HAP-1 (cell line): ENCODE measurements around the gene GIPC1.
A peak's percentile ranks its signal among the peaks of the same experiment; 100 is the strongest.
"Not testable (repeated sequence)": the region's sequence is repeated elsewhere in the genome, so short reads cannot be mapped to it uniquely, and the experiment has no call there.

Experiments
- DNase-seq, 2 experiments: peaks; one replicate each; pipeline ENCODE4 v3.0.0-alpha.2; 2016 to 2020; ENCODE audit warnings: low spot score in 2 of 2
- H3K27me3 ChIP-seq: fragments of 250-450 bp; sonication (Bioruptor Pico); 2 replicates; pipeline ENCODE4 v1.5.1; 2020; ENCODE audit warnings: low read depth, mild to moderate bottlenecking, moderate library complexity
- H3K36me3 ChIP-seq: fragments of 250-450 bp; sonication (Bioruptor Pico); replicated peaks from 2 replicates; pipeline ENCODE4 v1.5.1; 2020; ENCODE audit warnings: mild to moderate bottlenecking
- H3K4me1 ChIP-seq: fragments of 250-450 bp; sonication (Bioruptor Pico); 2 replicates; pipeline ENCODE4 v1.5.1; 2020; ENCODE audit warnings: mild to moderate bottlenecking
- H3K4me3 ChIP-seq: fragments of 250-450 bp; sonication (Bioruptor Pico); 2 replicates; pipeline ENCODE4 v1.5.1; 2020; ENCODE audit warnings: mild to moderate bottlenecking, moderate library complexity
- H3K9me3 ChIP-seq: fragments of 250-450 bp; sonication (Bioruptor Pico); 2 replicates; pipeline ENCODE4 v1.5.1; 2020; ENCODE audit warnings: mild to moderate bottlenecking, moderate library complexity
- in situ Hi-C: fragments of 300-500 bp; cut with MboI; formaldehyde crosslinking; loops from 3 replicates; pipeline ENCODE4 v1.14.3; 2020; ENCODE audit warnings: low sequenced_read_pairs, inconsistent platforms, mixed read lengths

GIPC1 gene

DNA sequence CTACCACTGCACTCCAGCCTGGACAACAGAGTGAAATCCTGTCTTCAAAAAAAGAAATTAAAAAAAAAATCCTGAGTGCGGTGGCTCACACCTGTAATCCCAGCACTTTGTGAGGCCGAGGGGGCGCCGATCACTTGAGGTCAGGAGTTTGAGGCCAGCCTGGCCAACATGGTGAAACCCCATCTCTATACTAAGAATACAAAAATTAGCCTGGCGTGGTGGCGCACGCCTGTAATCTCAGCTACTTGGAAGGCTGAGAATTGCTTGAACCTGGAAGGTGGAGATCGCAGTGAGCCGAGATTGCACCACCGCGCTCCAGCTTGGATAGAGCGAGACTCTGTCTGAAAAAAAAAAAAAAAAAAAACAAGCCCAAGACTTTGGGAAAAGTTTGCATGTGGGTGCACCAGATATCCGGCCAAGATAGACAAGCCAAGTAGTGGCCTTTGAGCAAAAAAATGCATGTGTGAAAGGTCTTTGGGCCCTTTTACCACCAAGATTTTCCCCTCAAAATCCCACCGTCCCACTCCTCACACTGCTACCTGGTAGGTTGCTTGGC is 16.6 kb upstream of the GIPC1 start:
- in situ Hi-C loops, result no loop called here
- Histone ChIP-seq H3K36me3 (peaks cover 28% of the 10 kb centered on the region), H3K4me3 (no peak overlapping the region), H3K9me3 (no peaks in the 10 kb centered on the region), H3K27me3 (no peaks in the 10 kb centered on the region), H3K4me1 (peaks cover 14% of the 10 kb centered on the region)
- DNase-seq, result no peak

- H3K9me3 ChIP-seq, result no peaks in the 10 kb centered on the region
- DNase-seq, result no peak
- no peak overlapping the region for H3K4me3 ChIP-seq
- peaks cover 11% of the 10 kb centered on the region for H3K4me1 ChIP-seq
- peaks cover 20% of the 10 kb centered on the region for H3K36me3 ChIP-seq
- no peaks in the 10 kb centered on the region for H3K27me3 ChIP-seq
- in situ Hi-C loops, result no loop called here
These were observed 15.3 kb upstream of the GIPC1 start for GRCh38 chr19:14511229-14511593.

- peaks cover 12% of the 10 kb centered on the region for H3K4me1 ChIP-seq
- peaks cover 14% of the 10 kb centered on the region for H3K36me3 ChIP-seq
- peak in 1 of 2 experiments; percentile 24 for DNase-seq
- no peak overlapping the region for H3K4me3 ChIP-seq
- no peaks in the 10 kb centered on the region for H3K9me3 ChIP-seq
- in situ Hi-C loops, result no loop called here
- H3K27me3 ChIP-seq, result no peaks in the 10 kb centered on the region
These were observed 14.6 kb upstream of the GIPC1 start for GRCh38 chr19:14510311-14511228.

DNA sequence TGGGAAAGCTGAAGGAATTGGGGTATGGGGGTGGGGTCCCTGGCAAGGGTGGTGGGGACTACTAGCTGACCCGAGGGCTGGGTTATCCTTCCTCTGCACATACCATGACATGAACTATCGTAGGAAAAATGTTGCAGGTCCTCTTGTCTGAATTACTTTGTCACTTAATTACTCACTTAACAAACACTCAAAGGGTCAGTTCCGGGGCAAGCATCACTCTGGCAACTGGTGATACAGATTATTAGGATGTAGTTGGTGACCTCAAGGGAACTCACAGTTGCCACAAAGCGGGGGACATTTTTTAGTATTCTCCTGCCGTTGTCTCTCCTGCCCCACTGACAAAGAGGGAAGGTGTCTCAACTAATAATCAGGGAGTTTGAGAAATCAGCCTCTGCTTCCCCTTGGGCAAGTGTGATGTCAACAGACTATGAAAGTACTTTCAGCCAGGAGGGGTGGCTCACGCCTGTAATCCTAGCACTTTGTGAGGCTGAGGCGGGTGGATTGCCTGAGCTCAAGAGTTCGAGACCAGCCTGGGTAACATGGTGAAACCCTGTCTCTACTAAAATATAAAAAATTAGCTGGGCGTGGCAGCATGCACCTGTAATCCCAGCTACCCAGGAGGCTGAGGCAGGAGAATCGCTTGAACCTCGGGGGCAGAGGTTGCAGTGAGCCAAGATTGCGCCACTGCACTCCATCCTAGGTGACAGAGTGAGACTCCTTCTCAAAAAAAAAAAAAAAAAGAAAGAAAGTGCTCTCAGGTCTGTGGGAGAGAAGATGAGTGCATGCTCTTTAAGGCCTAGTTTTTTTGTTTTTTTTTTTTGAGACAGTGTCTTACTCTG is 12.0 kb upstream of the GIPC1 start:
- in situ Hi-C loops, result no loop called here
- H3K4me1 ChIP-seq, result peaks cover 11% of the 10 kb centered on the region

DNA sequence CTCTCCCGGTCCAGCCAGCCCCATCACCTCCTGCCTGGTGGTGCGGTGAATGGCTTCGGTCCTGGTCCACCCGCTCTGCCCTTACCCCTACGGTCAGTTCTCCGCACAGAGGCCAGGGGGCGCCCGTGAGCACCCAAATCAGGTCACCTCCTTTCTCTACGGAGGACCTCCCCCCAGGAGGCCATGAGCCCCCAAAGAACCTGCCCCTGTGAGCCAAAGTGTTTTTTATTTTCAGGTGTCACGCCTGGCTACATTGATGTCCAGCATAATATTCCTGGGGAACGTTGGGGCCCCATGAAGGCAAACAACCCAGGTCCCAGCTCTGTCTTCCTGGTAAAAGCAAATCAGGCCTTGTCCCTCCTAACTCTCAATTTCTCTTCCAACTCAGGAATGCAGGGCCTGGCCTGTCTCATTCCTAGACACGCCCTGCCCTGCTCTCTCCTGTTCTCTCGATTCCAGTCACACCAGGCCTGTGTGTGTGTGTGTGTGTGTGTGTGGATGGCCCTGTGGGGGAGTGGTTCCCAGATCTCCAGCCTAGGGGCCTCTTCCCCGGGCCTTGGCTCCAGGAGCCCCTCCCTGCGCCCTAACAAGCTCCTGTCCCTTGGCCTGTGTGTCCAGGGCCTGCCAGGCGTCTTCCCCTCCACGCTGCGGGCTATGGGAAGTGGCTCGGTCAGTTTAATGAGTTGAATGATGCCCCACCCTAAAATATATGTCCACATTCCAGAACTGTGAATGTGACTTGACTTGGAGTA is 9.7 kb upstream of the GIPC1 start:
- Histone ChIP-seq H3K36me3 (no peaks in the 10 kb centered on the region), H3K9me3 (no peaks in the 10 kb centered on the region), H3K27me3 (no peaks in the 10 kb centered on the region; the same call in 1 of the 2 replicates), H3K4me3 (no peak overlapping the region), H3K4me1 (peaks cover 9% of the 10 kb centered on the region)
- in situ Hi-C loops, result no loop called here
- DNase-seq, result peak in 1 of 2 experiments; percentile 88

More for the DNA sequence above, 12.0 kb upstream of the GIPC1 start:
- H3K27me3 ChIP-seq, result no peaks in the 10 kb centered on the region; the same call in 1 of the 2 replicates
- DNase-seq, result no peak
- no peaks in the 10 kb centered on the region for H3K36me3 ChIP-seq
- no peaks in the 10 kb centered on the region for H3K9me3 ChIP-seq
- no peak overlapping the region for H3K4me3 ChIP-seq

GRCh38 chr19:14504575-14504974 is 8.6 kb upstream of the GIPC1 start:
- H3K36me3 ChIP-seq, in situ Hi-C loops, H3K4me3 ChIP-seq, H3K9me3 ChIP-seq, H3K27me3 ChIP-seq, H3K4me1 ChIP-seq, DNase-seq: not testable (repeated sequence)

DNA sequence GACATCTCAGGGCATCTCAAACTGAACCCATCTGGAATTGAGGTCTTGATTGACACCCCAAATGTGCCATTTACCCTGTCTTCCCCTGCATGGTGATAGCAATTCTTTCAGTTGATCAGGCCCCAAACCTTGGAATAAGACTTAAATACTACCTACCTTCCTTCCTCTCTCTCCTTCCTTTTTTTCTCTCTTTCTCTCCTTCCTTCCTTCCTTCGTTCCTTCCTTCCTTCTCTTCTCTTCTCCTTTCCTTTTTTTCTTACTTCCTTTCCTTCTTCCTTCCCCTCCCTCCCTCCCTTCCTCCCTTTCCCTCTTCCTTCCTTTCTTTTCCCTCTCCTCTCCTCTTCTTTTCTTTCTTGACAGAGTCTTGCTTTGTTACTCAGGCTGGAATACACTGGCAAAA is 7.4 kb upstream of the GIPC1 start:
- in situ Hi-C loops, result no loop called here
- Histone ChIP-seq H3K4me3 (no peak overlapping the region), H3K27me3 (no peaks in the 10 kb centered on the region; the same call in 1 of the 2 replicates), H3K4me1 (peaks cover 3% of the 10 kb centered on the region), H3K9me3 (no peaks in the 10 kb centered on the region), H3K36me3 (no peaks in the 10 kb centered on the region)
- no peak for DNase-seq

GRCh38 chr19:14502334-14503092 is 6.6 kb upstream of the GIPC1 start:
- H3K36me3 ChIP-seq, result no peaks in the 10 kb centered on the region
- H3K4me1 ChIP-seq, result peaks cover 3% of the 10 kb centered on the region
- no peak for DNase-seq
- no peaks in the 10 kb centered on the region for H3K9me3 ChIP-seq
- H3K27me3 ChIP-seq, result no peaks in the 10 kb centered on the region; the same call in 1 of the 2 replicates
- in situ Hi-C loops, result no loop called here
- no peak overlapping the region for H3K4me3 ChIP-seq

DNA sequence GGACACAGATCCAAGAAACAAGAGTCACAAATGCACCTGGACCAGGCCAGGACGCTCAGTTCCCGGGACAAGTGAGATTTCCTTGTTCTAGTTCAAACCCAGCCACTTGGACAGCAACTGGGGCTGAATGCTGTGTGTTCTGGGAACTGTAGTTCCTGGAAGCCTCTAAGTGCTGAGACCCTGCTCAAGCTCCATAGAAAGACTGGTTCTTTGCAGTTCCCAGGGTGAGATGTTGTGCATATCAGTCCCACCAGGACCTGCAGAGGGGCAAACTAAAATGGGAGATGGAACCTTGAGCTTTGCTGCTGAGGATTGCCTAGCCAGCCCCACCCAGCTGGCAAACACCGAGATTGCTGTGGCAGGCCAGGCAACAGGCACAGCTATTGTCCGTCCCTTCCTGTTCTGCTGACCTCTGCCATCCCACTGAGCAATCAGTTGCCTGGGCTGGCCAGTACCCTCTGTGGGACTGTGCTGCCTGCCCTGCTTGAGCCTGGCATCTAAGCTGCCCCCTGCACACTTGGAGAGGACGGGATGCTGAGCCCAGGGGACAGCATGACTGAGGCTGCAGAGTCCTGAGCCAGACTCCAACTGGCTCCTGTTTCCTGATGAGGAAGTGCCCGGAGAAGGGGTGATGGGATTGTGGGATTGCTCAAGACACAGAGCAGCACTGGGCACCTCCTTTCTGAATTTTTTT is 1.4 kb upstream of the GIPC1 start:
- H3K4me1 ChIP-seq, result peaks cover 5% of the 10 kb centered on the region
- no peaks in the 10 kb centered on the region for H3K9me3 ChIP-seq
- no peak for DNase-seq
- no peaks in the 10 kb centered on the region for H3K27me3 ChIP-seq
- H3K4me3 ChIP-seq, result no peak overlapping the region
- in situ Hi-C loops, result no loop called here
- no peaks in the 10 kb centered on the region for H3K36me3 ChIP-seq

DNA sequence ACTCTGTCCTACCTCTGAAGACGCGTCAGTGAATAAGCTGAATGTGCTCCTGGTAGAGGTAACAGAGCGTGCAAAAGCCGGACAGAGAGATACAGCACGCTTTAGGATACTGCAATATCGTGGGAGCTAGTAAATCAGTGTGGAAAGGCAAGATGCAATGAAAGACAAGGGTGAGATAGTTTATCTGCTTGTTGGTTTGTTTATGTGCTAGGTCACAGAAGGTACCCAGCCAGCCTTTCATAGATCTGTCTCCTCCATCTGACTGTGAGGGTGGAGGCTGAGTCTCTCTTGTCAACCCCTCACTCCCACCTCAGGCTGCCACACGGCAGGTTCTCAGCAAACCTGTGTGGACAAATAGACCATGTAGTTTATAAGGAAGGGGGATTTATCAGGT is 904 bp upstream of the GIPC1 start:
- Histone ChIP-seq H3K4me1 (peaks cover 5% of the 10 kb centered on the region), H3K36me3 (no peaks in the 10 kb centered on the region; the same call in 1 of the 2 replicates), H3K4me3 (no peak overlapping the region; the same call in 1 of the 2 replicates), H3K9me3 (no peaks in the 10 kb centered on the region), H3K27me3 (no peaks in the 10 kb centered on the region)
- in situ Hi-C loops, result no loop called here
- no peak for DNase-seq

DNA sequence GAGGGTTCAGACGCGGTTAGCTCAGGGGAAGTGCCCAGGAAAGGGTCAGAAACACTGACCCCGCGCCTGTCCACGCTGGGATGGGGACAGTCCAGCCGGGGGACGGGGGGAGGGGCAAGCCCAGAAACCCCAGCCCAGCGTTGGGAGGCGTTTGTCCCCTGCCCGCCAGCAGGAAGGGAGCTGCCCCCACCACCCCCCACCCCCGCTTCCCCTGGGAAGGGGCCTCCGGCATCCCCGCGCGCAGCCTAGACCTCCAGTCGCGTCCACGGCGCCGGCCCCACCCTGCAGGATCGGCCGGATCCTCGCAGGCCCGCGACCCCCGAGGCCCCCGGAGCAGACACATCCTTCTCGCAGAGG is 277 bp downstream of the GIPC1 start:
- Histone ChIP-seq H3K36me3 (peaks cover 7% of the 10 kb centered on the region), H3K27me3 (no peaks in the 10 kb centered on the region), H3K4me3 (peak overlapping the region; percentile 55), H3K4me1 (peaks cover 5% of the 10 kb centered on the region), H3K9me3 (no peaks in the 10 kb centered on the region)
- in situ Hi-C loops, result no loop called here
- DNase-seq, result peak in 1 of 2 experiments; percentile 38

- Histone ChIP-seq H3K27me3 (no peaks in the 10 kb centered on the region), H3K36me3 (peaks cover 10% of the 10 kb centered on the region), H3K4me3 (peak overlapping the region; percentile 55), H3K4me1 (peaks cover 5% of the 10 kb centered on the region), H3K9me3 (no peaks in the 10 kb centered on the region)
- in situ Hi-C loops, result no loop called here
- DNase-seq, result no peak
These were observed 836 bp downstream of the GIPC1 start for GRCh38 chr19:14494910-14495671.
